GM12873 (cell line): ENCODE results near the gene PLEKHA7.

ENCODE experiments used
- TF ChIP-seq, protein P1 (sequence below): IDR thresholded peaks from 2 replicates; pipeline ENCODE4 v1.5.1; 2012; ENCODE audit warnings: low read depth, mild to moderate bottlenecking, moderate library complexity, low read length, control low read depth; ENCODE audit not compliant: insufficient read depth; ENCODE audit errors: missing control alignments

PLEKHA7 gene

DNA sequence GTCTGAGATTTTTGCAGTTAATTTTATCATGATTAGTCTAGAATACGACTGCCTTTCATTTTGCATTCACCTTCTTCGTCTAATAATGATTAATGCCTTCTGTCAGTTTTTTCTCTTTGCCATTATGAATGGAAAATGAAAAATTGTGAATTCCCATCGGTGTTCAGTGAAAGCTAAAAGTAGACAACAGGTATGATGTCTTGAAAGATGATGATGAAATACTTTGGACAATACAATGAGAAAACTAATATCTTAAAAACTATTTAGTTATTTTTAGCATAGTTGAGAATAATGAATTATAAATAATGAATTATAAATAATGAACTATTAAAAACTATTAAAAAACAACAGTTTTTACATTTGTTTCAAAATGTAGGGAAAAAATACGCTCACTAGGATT, 270.7 kb downstream of the PLEKHA7 start:
- TF ChIP-seq, protein P1, sequence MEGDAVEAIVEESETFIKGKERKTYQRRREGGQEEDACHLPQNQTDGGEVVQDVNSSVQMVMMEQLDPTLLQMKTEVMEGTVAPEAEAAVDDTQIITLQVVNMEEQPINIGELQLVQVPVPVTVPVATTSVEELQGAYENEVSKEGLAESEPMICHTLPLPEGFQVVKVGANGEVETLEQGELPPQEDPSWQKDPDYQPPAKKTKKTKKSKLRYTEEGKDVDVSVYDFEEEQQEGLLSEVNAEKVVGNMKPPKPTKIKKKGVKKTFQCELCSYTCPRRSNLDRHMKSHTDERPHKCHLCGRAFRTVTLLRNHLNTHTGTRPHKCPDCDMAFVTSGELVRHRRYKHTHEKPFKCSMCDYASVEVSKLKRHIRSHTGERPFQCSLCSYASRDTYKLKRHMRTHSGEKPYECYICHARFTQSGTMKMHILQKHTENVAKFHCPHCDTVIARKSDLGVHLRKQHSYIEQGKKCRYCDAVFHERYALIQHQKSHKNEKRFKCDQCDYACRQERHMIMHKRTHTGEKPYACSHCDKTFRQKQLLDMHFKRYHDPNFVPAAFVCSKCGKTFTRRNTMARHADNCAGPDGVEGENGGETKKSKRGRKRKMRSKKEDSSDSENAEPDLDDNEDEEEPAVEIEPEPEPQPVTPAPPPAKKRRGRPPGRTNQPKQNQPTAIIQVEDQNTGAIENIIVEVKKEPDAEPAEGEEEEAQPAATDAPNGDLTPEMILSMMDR: no peak

DNA sequence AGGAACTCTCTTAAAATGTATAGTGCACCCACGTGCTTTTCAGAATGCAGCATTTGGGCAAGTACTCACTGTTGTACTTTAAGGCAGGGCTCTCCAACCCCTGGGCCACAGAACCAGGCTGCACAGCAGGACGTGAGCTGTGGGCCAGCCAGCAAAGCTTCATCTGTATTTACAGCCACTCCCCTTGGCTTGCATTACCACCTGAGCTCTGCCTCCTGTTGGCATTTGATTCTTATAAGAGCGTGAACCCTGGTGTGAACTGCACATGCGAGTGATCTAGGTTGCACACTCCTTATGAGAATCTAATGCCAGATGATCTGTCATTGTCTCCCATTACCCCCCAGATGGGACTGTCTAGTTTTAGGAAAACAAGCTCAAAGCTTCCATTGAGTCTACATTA, 272.7 kb downstream of the PLEKHA7 start:
- TF ChIP-seq, protein P1: no peak

DNA sequence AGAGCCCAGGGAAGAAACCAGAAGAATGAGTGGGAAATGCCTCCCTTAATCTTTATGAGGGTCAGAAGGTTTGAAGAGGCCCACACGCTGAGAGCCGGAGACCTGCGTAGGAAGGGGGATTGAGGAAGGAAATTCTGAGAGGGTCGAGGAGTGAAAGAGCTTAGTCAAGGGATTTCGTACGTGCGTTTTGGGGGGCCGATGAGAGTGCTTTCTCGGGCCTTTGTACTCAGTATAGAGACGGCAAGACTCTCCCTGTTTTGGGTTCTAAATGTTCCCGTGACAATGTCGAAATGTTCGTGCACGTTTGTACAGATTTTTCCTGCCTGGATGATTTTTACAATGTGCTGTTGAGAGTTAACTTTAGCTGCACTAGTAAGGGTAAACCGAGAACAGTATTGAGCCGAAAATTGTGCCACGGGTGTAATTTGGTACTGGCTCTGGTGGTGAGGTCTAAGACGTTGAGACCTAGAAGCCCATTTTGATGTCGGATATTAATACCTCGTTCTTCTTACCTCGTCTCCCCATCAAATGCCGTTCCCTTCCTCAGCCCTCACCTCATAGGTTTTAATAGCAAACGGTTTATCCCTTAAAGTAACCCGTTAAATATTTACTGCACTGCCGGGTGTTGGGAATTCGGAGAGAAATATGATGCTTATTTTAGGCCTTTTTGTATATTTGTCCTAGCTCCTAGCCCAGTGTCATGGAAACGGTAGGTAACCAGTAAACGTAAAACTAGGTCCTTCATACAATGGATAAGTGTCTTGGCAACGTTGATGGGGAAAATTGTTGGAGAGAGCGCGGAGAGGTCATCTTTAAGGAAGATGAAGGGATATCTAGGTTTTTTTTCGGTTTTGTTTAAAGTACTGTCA, 275.0 kb downstream of the PLEKHA7 start:
- TF ChIP-seq, protein P1: no peak

DNA sequence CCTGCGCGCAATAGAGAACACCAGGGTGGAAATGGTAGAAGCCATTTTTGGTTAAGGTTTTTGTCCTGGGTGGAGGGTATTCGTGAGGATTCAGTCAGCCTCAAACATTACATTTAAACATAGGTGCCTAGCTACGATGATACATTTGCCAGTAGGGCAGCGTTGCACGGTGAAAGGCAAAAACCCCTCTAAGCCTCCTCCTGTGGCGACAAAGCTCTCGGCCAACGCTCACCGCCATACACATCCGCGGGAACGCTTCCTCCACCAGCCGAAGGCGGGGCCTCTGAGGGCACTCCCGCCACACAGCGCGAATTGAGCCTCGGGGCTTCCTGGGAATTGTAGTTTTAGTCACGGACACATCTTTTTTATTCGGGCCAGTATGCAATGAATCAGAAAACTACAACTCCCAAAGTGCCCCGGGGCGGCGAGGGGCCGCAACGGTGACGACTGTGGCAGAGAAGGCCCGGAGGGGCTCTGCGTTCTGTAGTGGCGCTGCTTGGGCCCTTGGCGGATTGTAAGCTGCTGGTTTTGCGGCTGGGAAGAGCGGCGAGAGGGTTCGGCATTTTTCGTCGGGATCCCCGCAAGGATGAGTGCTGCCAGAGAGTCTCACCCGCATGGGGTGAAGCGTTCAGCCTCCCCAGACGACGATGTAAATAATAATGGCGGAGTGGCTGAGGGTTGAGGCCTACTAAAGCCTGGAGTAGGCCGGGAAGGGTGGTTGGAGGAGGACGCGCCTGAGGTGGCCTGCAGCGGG, 275.8 kb downstream of the PLEKHA7 start, which contains the start of gene C11orf58:
Gene C11orf58, plus strand, starts transcription at position 455 of the 754 bp plus-strand sequence. Its CDS starts 132 bp downstream, at position 587.
- TF ChIP-seq, protein P1: no peak

DNA sequence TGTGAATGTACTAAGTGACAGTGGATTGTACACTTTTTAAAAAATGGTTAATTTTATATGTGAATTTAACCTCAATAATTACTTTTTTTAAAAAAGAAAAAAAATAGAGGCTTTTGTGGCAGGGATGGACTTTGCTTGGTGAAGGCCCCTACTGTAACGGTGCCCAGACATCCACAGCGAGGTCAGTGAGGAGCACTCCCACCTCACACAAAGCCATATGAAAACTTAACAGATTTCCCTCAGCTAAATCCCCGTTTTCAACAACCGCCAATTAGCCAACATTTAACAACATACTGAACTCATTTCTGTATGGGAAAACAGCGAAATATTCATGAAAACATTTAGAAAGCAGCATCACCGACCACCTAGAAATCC, 276.4 kb downstream of the PLEKHA7 start:
- TF ChIP-seq, protein P1: no peak
